Measurements from ENCODE around the gene TMEM178B.

- no peak for TF ChIP-seq CTCF (IDR thresholded peaks at IDR 0.05)
- TF ChIP-seq EP300 (IDR thresholded peaks at IDR 0.05): no peak
- no peak for TF ChIP-seq POLR2A (IDR thresholded peaks at IDR 0.05)
These were observed 296.8 kb downstream of the TMEM178B start for GRCh38 chr7:141370650-141371049.

Measured in ovary (tissue), 3 donors.